Subcutaneous abdominal adipose tissue (tissue), 5 donors: ENCODE measurements around the gene CSRNP2.
A peak's percentile ranks its signal among the peaks of the same experiment; 100 is the strongest.

ENCODE experiments used
- H3K27ac ChIP-seq: one replicate; pipeline ENCODE4 v1.7.0; 2013; ENCODE audit warnings: low read depth, mild to moderate bottlenecking, inconsistent platforms, low read length, moderate library complexity
- H3K27me3 ChIP-seq, 5 donors: one replicate each; pipeline ENCODE4 v1.7.0; 2013; ENCODE audit warnings: low read length in 5 of 5, inconsistent platforms in 1 of 5; ENCODE audit not compliant: control insufficient read depth in 5 of 5, insufficient read depth in 4 of 5
- H3K36me3 ChIP-seq, 5 donors: one replicate each; pipeline ENCODE4 v1.7.0; 2013; ENCODE audit warnings: low read length in 5 of 5; ENCODE audit not compliant: control insufficient read depth in 5 of 5, insufficient read depth in 5 of 5
- H3K4me1 ChIP-seq, 5 donors: one replicate each; pipeline ENCODE4 v1.7.0; 2013; ENCODE audit warnings: low read length in 5 of 5, mild to moderate bottlenecking in 3 of 5, moderate library complexity in 1 of 5; ENCODE audit not compliant: control insufficient read depth in 5 of 5, insufficient read depth in 5 of 5
- H3K4me3 ChIP-seq, 5 donors: one replicate each; pipeline ENCODE4 v1.7.0; 2013; ENCODE audit warnings: low read length in 5 of 5, low read depth in 1 of 5
- H3K9ac ChIP-seq, 5 donors: one replicate each; pipeline ENCODE4 v1.7.0; 2013; ENCODE audit warnings: low read length in 5 of 5, mild to moderate bottlenecking in 4 of 5, moderate library complexity in 3 of 5
- H3K9me3 ChIP-seq, 5 donors: one replicate each; pipeline ENCODE4 v1.7.0; 2013; ENCODE audit warnings: low read length in 5 of 5; ENCODE audit not compliant: control insufficient read depth in 5 of 5
- donor health status: healthy.
- donor health status: healthy.
- donor health status: healthy.
- donor health status: healthy.
- donor health status: healthy.

Gene CSRNP2, protein sequence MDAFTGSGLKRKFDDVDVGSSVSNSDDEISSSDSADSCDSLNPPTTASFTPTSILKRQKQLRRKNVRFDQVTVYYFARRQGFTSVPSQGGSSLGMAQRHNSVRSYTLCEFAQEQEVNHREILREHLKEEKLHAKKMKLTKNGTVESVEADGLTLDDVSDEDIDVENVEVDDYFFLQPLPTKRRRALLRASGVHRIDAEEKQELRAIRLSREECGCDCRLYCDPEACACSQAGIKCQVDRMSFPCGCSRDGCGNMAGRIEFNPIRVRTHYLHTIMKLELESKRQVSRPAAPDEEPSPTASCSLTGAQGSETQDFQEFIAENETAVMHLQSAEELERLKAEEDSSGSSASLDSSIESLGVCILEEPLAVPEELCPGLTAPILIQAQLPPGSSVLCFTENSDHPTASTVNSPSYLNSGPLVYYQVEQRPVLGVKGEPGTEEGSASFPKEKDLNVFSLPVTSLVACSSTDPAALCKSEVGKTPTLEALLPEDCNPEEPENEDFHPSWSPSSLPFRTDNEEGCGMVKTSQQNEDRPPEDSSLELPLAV

DNA sequence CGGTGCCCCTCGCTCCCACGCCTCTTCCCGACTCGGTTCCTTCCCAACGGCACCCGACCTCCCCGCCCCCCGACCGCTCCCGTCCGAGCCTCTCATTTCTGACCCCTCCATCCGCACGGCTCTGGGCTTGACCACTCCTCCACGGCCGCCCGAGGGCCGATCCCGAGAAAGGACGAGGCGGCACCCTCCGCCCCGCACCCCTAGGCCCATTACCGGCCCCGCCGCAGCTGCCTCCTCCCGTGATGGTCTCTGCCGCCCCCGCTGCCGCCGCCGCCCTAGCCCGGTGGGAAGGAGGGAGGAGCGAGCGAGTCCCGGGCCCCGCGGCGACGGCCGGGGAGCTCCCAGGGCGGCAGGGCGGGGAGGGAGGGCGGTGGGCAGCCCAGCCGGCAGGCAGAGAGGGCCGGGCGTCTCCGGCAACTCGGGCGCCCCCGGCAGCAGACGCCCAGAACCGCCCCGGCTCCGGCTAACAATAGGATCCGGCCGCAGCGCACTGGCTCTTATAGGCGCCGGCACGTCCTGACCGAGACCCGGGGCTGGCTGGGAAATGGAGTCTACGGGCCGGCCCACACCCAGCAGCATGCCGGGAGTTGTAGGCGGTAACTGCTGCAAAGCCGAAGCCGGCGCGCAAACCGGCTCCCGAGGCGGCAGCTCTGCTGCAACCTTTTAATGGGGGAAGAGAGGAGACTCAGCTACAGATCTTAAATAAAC lies at the start of gene CSRNP2:
Gene CSRNP2 (minus strand): TSS at position 471 of the 708 bp plus-strand sequence. CDS start 7,035 bp downstream, outside the sequence.
- Histone ChIP-seq H3K36me3 (no peaks in the 10 kb centered on the region), H3K4me3 (peak within 1 kb of the TSS; percentile 76 to 97 (median 86)), H3K9me3 (no peaks in the 10 kb centered on the region), H3K27me3 (no peaks in the 10 kb centered on the region), H3K27ac (peak within 1 kb of the TSS; percentile 83), H3K4me1 (peaks cover 0 to 27% (median 20%) of the 10 kb centered on the region in 5 donors), H3K9ac (peak within 1 kb of the TSS; percentile 71 to 93 (median 76))

DNA sequence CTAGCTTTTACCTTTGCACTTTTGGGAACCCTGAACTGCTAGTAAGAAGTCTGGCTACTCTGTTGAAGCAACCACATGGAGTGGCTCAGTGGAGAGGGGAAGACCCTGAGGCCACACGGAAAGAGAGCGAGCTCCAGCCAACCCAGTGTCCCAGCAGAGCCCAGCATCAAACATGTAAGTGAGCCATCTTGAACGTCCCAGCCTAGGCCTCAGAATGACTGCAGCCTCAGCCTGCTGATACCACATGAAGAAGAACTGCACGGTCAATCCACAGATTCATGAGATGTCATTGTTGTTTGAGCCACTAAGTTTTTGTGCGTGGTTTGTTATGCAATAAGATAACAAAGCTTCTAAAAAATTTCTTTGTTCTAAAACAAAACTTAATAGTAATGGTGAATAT lies 49.3 kb upstream of the CSRNP2 start:
- H3K9me3 ChIP-seq: no peaks in the 10 kb centered on the region

DNA sequence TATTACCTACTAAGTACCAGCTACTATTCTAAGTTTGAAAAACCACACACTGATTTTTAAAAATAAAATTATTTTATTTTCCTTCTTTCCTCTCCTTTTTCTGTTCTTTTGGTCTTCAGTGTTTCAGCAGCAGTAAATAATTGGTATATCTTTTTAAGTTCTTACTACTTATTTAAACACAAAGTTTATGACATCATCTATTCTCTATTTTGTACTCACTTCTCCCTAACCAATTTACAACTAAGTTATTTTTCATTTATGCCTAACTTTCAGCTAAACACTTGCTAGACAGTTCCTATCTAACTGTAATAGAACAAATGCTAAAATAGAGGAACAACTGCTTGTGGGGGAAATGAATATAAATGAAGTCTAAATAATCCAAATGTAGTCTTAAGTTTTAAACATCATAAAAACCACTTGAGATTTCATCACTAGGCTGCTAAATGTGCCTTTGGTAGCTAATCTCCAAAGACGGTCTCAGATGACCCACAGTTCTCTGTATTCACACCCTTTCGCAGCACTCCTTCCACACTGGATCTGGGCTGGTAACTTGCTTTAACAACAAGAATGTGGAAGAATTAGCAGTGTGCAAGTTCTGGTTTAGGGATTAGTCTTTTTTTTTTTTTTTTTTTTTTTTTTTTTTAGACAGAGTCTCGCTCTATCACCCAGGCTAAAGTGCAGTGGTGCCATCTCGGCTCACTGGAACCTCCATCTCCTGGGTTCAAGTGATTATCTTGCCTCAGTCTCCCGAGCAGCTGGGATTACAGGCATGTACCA lies 48.5 kb upstream of the CSRNP2 start:
- no peak overlapping the region for H3K27ac ChIP-seq
- H3K4me1 ChIP-seq: no peaks in the 10 kb centered on the region
- H3K9me3 ChIP-seq: no peaks in the 10 kb centered on the region
- H3K36me3 ChIP-seq: peaks cover 0 to 4% (median 2%) of the 10 kb centered on the region in 5 donors
- H3K4me3 ChIP-seq: no peak overlapping the region
- no peak overlapping the region for H3K9ac ChIP-seq
- H3K27me3 ChIP-seq: no peaks in the 10 kb centered on the region

More for the DNA sequence above, 49.3 kb upstream of the CSRNP2 start:
- Histone ChIP-seq H3K4me3 (no peak overlapping the region), H3K4me1 (no peaks in the 10 kb centered on the region), H3K9ac (no peak overlapping the region), H3K27me3 (no peaks in the 10 kb centered on the region), H3K27ac (no peak overlapping the region), H3K36me3 (peaks cover 0 to 6% (median 3%) of the 10 kb centered on the region in 5 donors)

DNA sequence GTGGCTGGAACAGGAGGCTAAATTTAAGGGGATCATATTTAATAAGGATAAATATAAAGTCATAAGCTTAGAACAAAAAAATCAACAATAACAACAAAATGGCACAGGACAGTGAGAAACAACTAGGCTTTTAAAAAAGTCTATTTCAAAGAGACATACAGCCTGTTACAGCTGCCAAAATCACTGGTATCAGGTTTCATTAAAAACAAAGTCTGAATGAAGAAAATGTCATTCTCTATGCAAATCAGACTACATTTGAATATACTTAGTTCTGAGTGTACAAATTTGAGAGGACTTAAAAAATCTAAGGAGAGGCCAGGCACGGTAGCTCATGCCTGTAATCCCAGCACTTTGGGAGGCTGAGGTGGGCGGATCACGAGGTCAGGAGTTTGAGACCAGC lies 45.5 kb upstream of the CSRNP2 start:
- Histone ChIP-seq H3K4me3 (no peak overlapping the region), H3K4me1 (no peaks in the 10 kb centered on the region), H3K27ac (no peak overlapping the region), H3K36me3 (peaks cover 0 to 10% (median 8%) of the 10 kb centered on the region in 5 donors), H3K9me3 (no peaks in the 10 kb centered on the region), H3K9ac (no peak overlapping the region), H3K27me3 (no peaks in the 10 kb centered on the region)

DNA sequence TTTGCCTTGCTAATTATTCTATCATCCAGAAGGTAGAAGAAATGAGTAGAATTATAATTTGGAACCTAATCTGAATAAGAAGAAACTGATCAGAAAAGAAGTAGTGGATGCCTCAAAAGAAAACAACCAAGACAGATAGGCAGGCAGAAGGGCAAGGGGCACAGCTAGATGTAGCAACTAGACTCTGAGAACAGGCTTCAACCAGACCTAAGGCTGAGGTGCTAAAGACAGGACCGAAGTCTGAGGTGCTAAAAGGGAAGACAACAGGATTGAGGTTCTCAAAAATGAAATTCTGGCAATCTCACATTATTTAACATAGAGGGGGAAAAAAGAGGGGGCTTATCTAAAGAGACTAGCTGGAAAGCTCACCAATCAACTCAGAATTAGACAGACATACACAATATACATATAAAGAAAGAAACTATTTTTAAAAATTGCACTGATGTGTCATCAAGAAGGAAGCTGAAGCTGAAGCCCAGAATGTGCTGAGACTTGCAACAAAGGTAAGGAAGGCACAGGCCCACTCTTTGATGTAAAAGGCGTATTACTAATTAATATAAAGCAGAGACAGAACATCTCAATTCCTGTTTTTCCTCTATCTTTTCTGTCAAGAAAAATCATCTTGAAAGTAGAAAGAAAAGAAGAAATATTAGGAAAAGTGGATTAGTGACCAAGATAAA lies 43.8 kb upstream of the CSRNP2 start:
- H3K9ac ChIP-seq: no peak overlapping the region
- H3K27me3 ChIP-seq: no peaks in the 10 kb centered on the region
- no peaks in the 10 kb centered on the region for H3K4me1 ChIP-seq
- no peaks in the 10 kb centered on the region for H3K9me3 ChIP-seq
- no peak overlapping the region for H3K4me3 ChIP-seq
- no peak overlapping the region for H3K27ac ChIP-seq
- H3K36me3 ChIP-seq: peaks cover 0 to 10% (median 7%) of the 10 kb centered on the region in 5 donors

DNA sequence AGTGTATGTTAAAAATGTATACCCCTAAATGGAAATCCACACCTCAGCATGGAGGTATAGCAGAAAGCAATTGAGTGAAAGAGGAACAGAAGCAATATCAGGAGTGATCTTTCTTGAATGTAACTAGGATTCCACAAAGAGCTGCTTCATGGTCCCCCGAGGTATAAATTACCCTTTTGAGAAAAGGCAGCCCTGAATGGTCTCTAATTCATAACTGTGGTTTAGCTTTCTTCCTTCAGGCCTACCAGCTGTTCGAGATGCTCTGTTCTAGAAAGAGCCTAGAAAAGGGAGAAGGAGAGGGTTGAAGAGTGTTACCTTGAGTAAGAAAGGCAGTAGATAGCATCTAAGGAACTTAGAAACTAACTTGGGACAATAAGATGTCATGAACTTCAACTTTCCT lies 42.9 kb upstream of the CSRNP2 start:
- H3K27ac ChIP-seq: no peak overlapping the region

DNA sequence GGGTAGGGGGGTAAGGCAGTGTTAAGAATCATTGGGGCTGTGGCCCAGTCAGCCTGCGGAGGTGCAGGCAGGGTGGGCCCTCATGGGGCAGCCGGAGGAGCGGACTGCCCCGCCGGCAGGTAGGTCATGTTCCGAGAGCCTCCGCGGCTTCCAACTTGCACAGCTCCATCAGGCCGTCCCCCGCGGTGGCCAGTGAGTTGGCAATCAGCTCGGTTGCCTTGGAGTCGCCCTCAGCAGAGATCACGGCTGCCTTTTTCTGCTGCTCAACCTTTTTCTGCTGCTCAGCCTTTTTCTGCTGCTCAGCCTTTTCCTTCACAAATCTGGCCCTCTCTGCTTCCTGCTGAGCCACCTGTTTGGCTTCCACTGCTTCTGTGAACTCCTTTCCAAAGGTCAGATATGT lies 41.1 kb upstream of the CSRNP2 start:
- Histone ChIP-seq H3K36me3 (peaks cover 0 to 10% (median 7%) of the 10 kb centered on the region in 5 donors), H3K9ac (no peak overlapping the region), H3K4me3 (no peak overlapping the region), H3K4me1 (no peaks in the 10 kb centered on the region), H3K27me3 (no peaks in the 10 kb centered on the region), H3K27ac (no peak overlapping the region), H3K9me3 (no peaks in the 10 kb centered on the region)

More for the DNA sequence above, 42.9 kb upstream of the CSRNP2 start:
- Histone ChIP-seq H3K9me3 (no peaks in the 10 kb centered on the region), H3K4me3 (no peak overlapping the region), H3K4me1 (no peaks in the 10 kb centered on the region), H3K9ac (no peak overlapping the region), H3K36me3 (peaks cover 0 to 10% (median 7%) of the 10 kb centered on the region in 5 donors), H3K27me3 (no peaks in the 10 kb centered on the region)

DNA sequence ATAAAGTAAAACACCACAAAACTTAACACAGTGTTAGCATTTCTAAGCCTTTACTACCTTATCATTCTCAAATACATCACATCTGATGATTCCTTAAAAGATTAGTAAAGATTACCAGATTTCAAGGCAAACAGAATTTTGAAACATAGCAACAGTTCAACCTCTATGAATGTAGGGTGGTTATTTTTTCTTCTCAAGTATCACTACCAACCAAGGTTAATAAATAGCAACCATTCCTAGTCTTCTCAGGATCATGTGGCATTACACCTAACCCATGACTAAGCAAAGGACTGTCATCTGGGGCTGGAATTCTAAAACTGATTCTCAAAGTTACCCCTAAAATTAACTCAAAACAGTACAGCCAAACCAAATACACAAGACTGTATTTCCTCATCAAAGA lies 39.4 kb upstream of the CSRNP2 start:
- Histone ChIP-seq H3K9ac (no peak overlapping the region), H3K36me3 (peaks cover 7 to 20% (median 10%) of the 10 kb centered on the region in 5 donors), H3K27me3 (no peaks in the 10 kb centered on the region), H3K9me3 (no peaks in the 10 kb centered on the region), H3K4me1 (no peaks in the 10 kb centered on the region), H3K4me3 (no peak overlapping the region), H3K27ac (no peak overlapping the region)

DNA sequence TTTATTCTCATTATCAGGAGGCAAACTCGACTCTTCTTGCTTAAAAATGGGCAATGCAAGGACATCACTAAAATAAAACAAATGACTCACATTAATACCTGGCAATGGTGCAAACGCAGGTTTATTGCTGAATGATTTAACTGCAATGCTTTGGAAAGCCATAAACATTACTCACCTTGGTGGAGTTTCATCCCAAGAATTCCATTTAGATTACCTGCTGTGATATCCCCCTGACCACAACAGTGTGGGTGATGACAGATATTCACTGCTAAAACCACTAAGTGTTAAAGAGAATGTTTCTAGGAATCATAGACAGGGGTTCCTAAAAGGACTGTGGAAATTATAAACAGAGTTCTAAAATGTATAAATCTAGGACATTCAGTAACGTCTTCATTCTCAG lies 35.3 kb upstream of the CSRNP2 start:
- Histone ChIP-seq H3K27ac (no peak overlapping the region), H3K4me3 (no peak overlapping the region), H3K36me3 (peaks cover 11 to 33% (median 26%) of the 10 kb centered on the region in 5 donors)

More for the DNA sequence above, 35.3 kb upstream of the CSRNP2 start:
- no peak overlapping the region for H3K9ac ChIP-seq
- no peaks in the 10 kb centered on the region for H3K27me3 ChIP-seq
- no peaks in the 10 kb centered on the region for H3K4me1 ChIP-seq
- no peaks in the 10 kb centered on the region for H3K9me3 ChIP-seq
